Measurements from ENCODE around the gene DRAXIN.
A peak's percentile ranks its signal among the peaks of the same experiment; 100 is the strongest.

The DRAXIN gene

GRCh38 chr1:11712285-11712684, 20.8 kb downstream of the DRAXIN start:
- no peak for DNase-seq

GRCh38 chr1:11713095-11713494, 21.6 kb downstream of the DRAXIN start:
- no peak for DNase-seq

- DNase-seq = peak; percentile 38
These were observed 23.5 kb downstream of the DRAXIN start for GRCh38 chr1:11714831-11715575.

GRCh38 chr1:11719313-11720032, 28.0 kb downstream of the DRAXIN start:
- DNase-seq = peak; percentile 89

- no peak for DNase-seq
These were observed 28.5 kb downstream of the DRAXIN start for GRCh38 chr1:11720033-11720376.

- DNase-seq = no peak
These were observed 29.0 kb downstream of the DRAXIN start for GRCh38 chr1:11720525-11720924.

- no peak for DNase-seq
These were observed 29.8 kb downstream of the DRAXIN start for GRCh38 chr1:11721311-11721710.

- no peak for DNase-seq
These were observed 31.0 kb downstream of the DRAXIN start for GRCh38 chr1:11722538-11722937.

GRCh38 chr1:11725616-11726015, 34.1 kb downstream of the DRAXIN start:
- no peak for DNase-seq

- no peak for DNase-seq
These were observed 35.6 kb downstream of the DRAXIN start for GRCh38 chr1:11727119-11727518.

GRCh38 chr1:11728126-11728806, 36.8 kb downstream of the DRAXIN start:
- DNase-seq = no peak

- no peak for DNase-seq
These were observed 37.6 kb downstream of the DRAXIN start for GRCh38 chr1:11729155-11729497.

- no peak for DNase-seq
These were observed 38.3 kb downstream of the DRAXIN start for GRCh38 chr1:11729498-11730428.

- DNase-seq = no peak
These were observed 39.0 kb downstream of the DRAXIN start for GRCh38 chr1:11730429-11730891.

GRCh38 chr1:11731691-11732283, 40.3 kb downstream of the DRAXIN start:
- peak; percentile 85 for DNase-seq

GRCh38 chr1:11733306-11733705, 41.8 kb downstream of the DRAXIN start:
- DNase-seq = no peak

- no peak for DNase-seq
These were observed 44.0 kb downstream of the DRAXIN start for GRCh38 chr1:11735531-11735853.

- peak; percentile 95 for DNase-seq
These were observed 44.6 kb downstream of the DRAXIN start, which contains the start of gene AGTRAP for GRCh38 chr1:11735854-11736745. TSS of gene AGTRAP (plus strand) at chr1:11736136. CDS start at chr1:11736209, 73 bp downstream.

- DNase-seq = peak; percentile 59
These were observed 45.5 kb downstream of the DRAXIN start for GRCh38 chr1:11736746-11737639.

- DNase-seq = no peak
These were observed 46.6 kb downstream of the DRAXIN start for GRCh38 chr1:11738096-11738495.
